Stimulated activated CD4-positive, alpha-beta T cell treated with anti-CD3 and anti-CD28 coated beads, Interleukin-1b, Interleukin-23, amount 100 ng/mL, for 48 hours (primary cell): ENCODE measurements around the gene DZIP1.

Experiments used
- DNase-seq: peaks from one replicate; pipeline ENCODE4 v3.0.0-alpha.2; 2020

Gene DZIP1

GRCh38 chr13:95544293-95544692 is 100.2 kb downstream of the DZIP1 start:
- no peak for DNase-seq

DNA sequence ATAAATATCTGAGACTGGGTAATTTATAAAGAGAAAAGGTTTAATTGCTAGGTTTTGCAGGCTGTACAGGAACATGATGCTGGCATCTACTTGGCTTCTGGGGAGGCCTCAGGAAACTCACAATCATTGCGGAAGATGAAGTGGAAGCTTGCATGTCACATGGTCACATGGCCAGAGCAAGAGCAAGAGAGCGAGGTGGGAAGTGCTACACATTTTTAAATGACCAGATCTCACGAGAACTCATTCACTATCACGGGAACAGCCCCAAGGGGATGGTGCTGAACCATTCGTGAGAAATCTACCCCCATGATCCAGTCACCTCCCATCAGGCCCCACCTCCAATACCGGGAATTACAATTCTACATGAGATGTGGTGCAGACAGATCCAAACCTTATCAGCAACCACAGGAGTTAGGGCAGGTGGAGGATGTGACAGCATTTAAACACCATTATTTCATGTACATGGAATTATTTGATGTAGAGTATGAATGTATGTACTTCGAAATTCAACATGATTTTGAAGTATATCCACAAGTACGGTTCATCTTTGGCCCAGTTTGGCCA is 102.5 kb downstream of the DZIP1 start:
- no peak for DNase-seq

GRCh38 chr13:95541308-95541707 is 103.2 kb downstream of the DZIP1 start:
- DNase-seq: no peak

GRCh38 chr13:95540888-95541287 is 103.6 kb downstream of the DZIP1 start:
- DNase-seq: no peak

DNA sequence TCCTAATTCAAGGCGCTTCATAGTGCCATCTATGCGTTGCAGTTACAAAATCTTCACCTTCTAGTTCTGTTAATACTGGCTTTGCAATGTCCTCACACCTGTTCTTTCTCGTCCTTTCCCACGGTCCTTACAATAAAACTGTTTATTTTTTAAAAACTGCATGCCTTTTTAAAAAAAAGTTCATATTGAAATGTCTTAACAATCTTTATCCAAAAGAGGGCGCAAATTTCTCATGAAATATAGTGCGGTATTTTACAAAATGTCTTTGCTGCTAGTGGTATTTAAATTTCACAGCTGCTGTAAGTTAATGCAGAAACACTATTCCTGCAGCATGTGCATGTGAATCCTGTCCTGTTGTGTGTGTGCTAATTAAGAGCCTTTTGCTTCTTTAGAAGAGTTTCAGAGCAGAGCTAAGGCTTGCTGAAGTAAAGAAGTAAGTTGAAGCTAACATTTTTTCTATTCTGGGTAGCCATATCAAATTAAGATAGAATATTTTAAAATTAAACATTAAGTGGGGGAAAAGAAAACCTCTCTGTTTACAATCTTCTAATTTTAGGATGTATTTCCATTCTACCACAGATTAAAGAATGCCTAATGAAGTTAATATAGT is 107.8 kb downstream of the DZIP1 start:
- no peak for DNase-seq

GRCh38 chr13:95535243-95535642 is 109.3 kb downstream of the DZIP1 start:
- DNase-seq: no peak

GRCh38 chr13:95533545-95534160 is 110.9 kb downstream of the DZIP1 start:
- DNase-seq: no peak

GRCh38 chr13:95530178-95530577 is 114.3 kb downstream of the DZIP1 start:
- DNase-seq: no peak
